Gastrocnemius medialis (tissue), 4 donors: ENCODE data around the gene LCN2. TPM values are rescaled to one million over a fixed set of nuclear protein-coding genes. Genes with fewer than 3 reads are reported as not detected.

ENCODE experiments used
- ATAC-seq, 2 donors: fragments of 150-250 bp; one replicate each; pipeline ENCODE4 v1.9.1; 2016
- DNase-seq, 2 donors: peaks; one replicate each; pipeline ENCODE4 v3.0.0-alpha.2; 2019
- H3K27ac ChIP-seq, 4 donors: fragments of 200-600 bp; sonication (generic); 1 replicate in 1 of 4; 2 replicates in 3 of 4; pipeline ENCODE4 v1.5.1; 2016 to 2018; ENCODE audit warnings: mild to moderate bottlenecking in 2 of 4, moderate library complexity in 1 of 4
- H3K27me3 ChIP-seq, 3 donors: fragments of 200-600 bp; sonication (generic) in 2 of 3; 1 replicate in 1 of 3; 2 replicates in 2 of 3; pipeline versions ENCODE4 v1.5.1 to v1.6.0; 2016 to 2019; ENCODE audit warnings: mild to moderate bottlenecking in 1 of 3, moderate library complexity in 1 of 3
- H3K36me3 ChIP-seq, 2 donors: fragments of 200-600 bp; sonication (generic) in 1 of 2; one replicate each; pipeline ENCODE4 v1.5.1; 2017 to 2018
- H3K4me1 ChIP-seq, 2 donors: fragments of 200-600 bp; sonication (generic) in 1 of 2; one replicate each; pipeline ENCODE4 v1.5.1; 2016 to 2017; ENCODE audit warnings: mild to moderate bottlenecking in 2 of 2
- H3K4me3 ChIP-seq, 4 donors: fragments of 200-600 bp; sonication (generic) in 3 of 4; 1 replicate in 1 of 4; 2 replicates in 3 of 4; pipeline ENCODE4 v1.5.1; 2016 to 2019; ENCODE audit warnings: mild to moderate bottlenecking in 2 of 4
- H3K9me3 ChIP-seq, 3 donors: fragments of 200-600 bp; sonication (generic) in 2 of 3; 1 replicate in 1 of 3; 2 replicates in 2 of 3; pipeline ENCODE4 v1.5.1; 2016 to 2019
- POLR2A ChIP-seq, 2 donors: fragments of 450-650 bp; IDR thresholded peaks; one replicate each; pipeline ENCODE4 v1.6.1; 2017; ENCODE audit warnings: antibody characterized with exemption in 2 of 2, mild to moderate bottlenecking in 2 of 2, moderate library complexity in 2 of 2
- in situ Hi-C, 4 donors: fragments of 200-750 bp; cut with MboI; loops; one replicate each; pipeline versions ENCODE4 v1.15.0 to v1.8.0; 2017; ENCODE audit warnings: low sequenced_read_pairs in 4 of 4
- intact Hi-C: fragments of 100-400 bp; cut with DNase I; formaldehyde crosslinking; loops from one replicate; pipeline ENCODE4 v1.15.1; 2023; ENCODE audit warnings: low total_unique reads
- total RNA-seq, 4 donors: library from RNA; depleted of rRNA; stranded (reverse); fragments of >200 nt; gene quantifications; one replicate each; pipeline versions ENCODE4 v1.1.0 to v1.2.3, GENCODE V29; 2016
- TF ChIP-seq, protein P1 (sequence below), 5 experiments: fragments of 450-650 bp in 3 of 5; fragments of 200-600 bp in 2 of 5; sonication (generic) in 2 of 5; IDR thresholded peaks in 4 of 5; conservative IDR thresholded peaks in 1 of 5; 1 replicate in 4 of 5; 2 replicates in 1 of 5; pipeline ENCODE4 v1.5.1; 2016 to 2019; ENCODE audit warnings: antibody characterized with exemption in 5 of 5, mild to moderate bottlenecking in 3 of 5, moderate library complexity in 3 of 5

The LCN2 gene
- total RNA-seq, 4 donors from 2014 or later = 1.00 TPM; not detected in 3

- Histone ChIP-seq H3K36me3 (peaks cover 0 to 54% of the 10 kb centered on the region in 2 donors), H3K4me1 (peaks cover 8 to 9% of the 10 kb centered on the region in 2 donors), H3K9me3 (no peaks in the 10 kb centered on the region), H3K27me3 (no peaks in the 10 kb centered on the region), H3K27ac (no peak overlapping the region), H3K4me3 (no peak overlapping the region)
- ATAC-seq (no peak), DNase-seq (no peak)
- intact Hi-C loops (no loop called here), in situ Hi-C loops (no loop called here)
- TF ChIP-seq POLR2A (IDR thresholded peaks at IDR 0.05) = no peak
Observed at GRCh38 chr9:128163027-128163515, 13.8 kb downstream of the LCN2 start.

DNA sequence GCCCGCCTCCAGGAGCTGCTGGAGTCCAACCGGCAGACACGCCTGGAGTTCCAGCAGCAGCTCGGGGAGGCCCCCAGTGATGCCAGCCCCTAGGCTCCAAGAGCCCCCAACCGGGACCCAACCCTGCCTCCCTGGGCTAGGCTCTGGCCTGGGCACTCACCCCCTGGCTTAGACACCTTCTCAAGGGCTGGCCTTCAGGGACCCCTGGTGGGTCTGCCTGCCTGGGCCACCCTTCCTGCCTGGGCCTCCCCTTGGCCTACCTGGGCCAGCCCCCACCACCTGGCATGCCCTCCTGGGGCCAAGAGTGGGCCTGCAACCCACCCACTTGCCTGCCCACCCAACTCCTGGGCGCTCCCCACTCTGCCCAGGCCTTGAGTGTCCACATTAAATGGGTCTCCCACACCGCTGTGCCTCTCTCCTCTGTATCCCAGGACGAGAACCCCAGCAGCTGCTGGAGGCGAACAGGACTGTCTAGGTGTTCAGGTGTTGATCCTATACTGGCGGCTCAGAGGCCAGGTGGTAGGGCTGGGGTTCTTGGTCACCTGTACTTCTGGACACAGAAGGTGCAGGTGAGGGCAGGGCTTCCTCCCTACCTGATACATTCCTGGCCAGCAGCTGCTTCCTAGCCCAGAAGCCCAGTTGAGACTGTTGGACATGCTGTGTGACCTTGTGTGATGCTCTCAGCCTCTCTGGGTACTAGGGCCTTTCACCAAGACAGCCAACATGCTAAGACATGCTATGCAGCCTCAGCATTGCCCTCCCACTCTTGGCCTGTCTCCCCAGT lies 14.5 kb downstream of the LCN2 start:
- intact Hi-C loops = no loop called here
- Histone ChIP-seq H3K27ac (no peak overlapping the region), H3K4me3 (no peak overlapping the region), H3K27me3 (no peaks in the 10 kb centered on the region), H3K4me1 (peaks cover 8 to 9% of the 10 kb centered on the region in 2 donors), H3K36me3 (peaks cover 0 to 59% of the 10 kb centered on the region in 2 donors), H3K9me3 (no peaks in the 10 kb centered on the region)
- DNase-seq (no peak), ATAC-seq (no peak)
- in situ Hi-C loops = no loop called here
- no peak for TF ChIP-seq POLR2A (IDR thresholded peaks at IDR 0.05)
- TF ChIP-seq, protein P1, sequence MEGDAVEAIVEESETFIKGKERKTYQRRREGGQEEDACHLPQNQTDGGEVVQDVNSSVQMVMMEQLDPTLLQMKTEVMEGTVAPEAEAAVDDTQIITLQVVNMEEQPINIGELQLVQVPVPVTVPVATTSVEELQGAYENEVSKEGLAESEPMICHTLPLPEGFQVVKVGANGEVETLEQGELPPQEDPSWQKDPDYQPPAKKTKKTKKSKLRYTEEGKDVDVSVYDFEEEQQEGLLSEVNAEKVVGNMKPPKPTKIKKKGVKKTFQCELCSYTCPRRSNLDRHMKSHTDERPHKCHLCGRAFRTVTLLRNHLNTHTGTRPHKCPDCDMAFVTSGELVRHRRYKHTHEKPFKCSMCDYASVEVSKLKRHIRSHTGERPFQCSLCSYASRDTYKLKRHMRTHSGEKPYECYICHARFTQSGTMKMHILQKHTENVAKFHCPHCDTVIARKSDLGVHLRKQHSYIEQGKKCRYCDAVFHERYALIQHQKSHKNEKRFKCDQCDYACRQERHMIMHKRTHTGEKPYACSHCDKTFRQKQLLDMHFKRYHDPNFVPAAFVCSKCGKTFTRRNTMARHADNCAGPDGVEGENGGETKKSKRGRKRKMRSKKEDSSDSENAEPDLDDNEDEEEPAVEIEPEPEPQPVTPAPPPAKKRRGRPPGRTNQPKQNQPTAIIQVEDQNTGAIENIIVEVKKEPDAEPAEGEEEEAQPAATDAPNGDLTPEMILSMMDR (IDR thresholded peaks at IDR 0.05 in 4 of 5, conservative IDR thresholded peaks at IDR 0.05 in 1 of 5) = no peak

DNA sequence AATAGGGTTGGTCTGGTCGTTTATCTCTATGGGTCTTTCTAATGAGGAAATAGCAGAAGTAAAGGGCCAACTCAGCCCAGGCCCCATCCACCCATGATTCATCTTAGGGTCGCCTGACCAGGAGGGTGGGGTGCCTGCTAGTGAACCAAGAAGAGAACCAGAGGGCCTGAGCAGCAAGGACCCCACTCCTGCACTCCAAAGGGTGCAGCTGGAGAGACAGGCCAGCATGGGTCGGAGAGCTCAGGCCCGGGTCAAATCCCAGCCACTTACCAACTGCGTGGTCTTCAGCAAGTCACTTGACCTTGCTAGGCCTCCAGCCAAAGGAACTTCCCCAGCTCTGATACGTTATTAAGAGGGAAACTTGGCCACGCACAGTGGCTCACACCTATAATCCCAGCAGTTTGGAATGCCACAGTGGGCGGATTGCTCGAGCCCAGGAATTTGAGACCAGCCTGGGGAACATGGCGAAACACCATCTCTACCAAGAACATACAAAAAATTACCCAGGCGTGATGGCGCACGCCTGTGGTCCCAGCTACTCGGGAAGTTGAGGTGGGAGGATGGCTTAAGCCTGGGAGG lies 15.1 kb downstream of the LCN2 start:
- ATAC-seq = no peak
- Histone ChIP-seq H3K36me3 (peaks cover 0 to 66% of the 10 kb centered on the region in 2 donors), H3K27me3 (no peaks in the 10 kb centered on the region), H3K4me3 (no peak overlapping the region), H3K27ac (no peak overlapping the region), H3K4me1 (peaks cover 8 to 9% of the 10 kb centered on the region in 2 donors), H3K9me3 (no peaks in the 10 kb centered on the region)
- intact Hi-C loops (no loop called here), in situ Hi-C loops (no loop called here)
- DNase-seq = no peak
- no peak for TF ChIP-seq POLR2A (IDR thresholded peaks at IDR 0.05)
- TF ChIP-seq, protein P1 (IDR thresholded peaks at IDR 0.05 in 4 of 5, conservative IDR thresholded peaks at IDR 0.05 in 1 of 5) = no peak

DNA sequence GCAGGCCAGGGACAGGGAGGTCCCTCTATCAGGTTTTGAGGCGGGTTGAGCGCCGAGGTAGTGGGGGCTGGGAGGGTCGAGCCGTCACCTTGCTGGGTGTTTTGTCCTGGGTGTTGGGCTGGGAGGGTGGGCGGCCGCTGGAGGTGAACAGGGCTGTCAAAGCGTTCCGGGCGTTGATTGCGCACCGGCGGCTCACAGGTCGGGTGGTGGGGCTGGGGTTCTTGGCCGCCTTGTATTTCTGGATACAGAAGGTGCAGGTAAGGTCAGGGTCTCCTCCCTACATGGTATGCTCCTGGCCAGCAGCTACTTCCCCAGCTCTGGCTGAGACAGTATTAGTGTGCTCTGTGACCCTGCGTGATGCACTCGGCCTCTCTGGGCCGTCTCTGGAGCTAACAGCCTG lies 16.9 kb downstream of the LCN2 start:
- Histone ChIP-seq H3K9me3 (no peaks in the 10 kb centered on the region), H3K4me3 (no peak overlapping the region), H3K4me1 (peaks cover 0 to 4% of the 10 kb centered on the region in 2 donors), H3K27ac (no peak overlapping the region), H3K27me3 (no peaks in the 10 kb centered on the region), H3K36me3 (peaks cover 0 to 75% of the 10 kb centered on the region in 2 donors)
- ATAC-seq = no peak
- TF ChIP-seq POLR2A (IDR thresholded peaks at IDR 0.05) = no peak
- TF ChIP-seq, protein P1 (IDR thresholded peaks at IDR 0.05 in 4 of 5, conservative IDR thresholded peaks at IDR 0.05 in 1 of 5) = no peak
- DNase-seq = no peak
- in situ Hi-C loops (no loop called here), intact Hi-C loops (no loop called here)

GRCh38 chr9:128167209-128167608 lies 18.0 kb downstream of the LCN2 start:
- no peak overlapping the region for H3K27ac ChIP-seq
- H3K9me3 ChIP-seq = no peaks in the 10 kb centered on the region
- H3K36me3 ChIP-seq = peaks cover 0 to 75% of the 10 kb centered on the region in 2 donors
- intact Hi-C loops = no loop called here
- in situ Hi-C loops = no loop called here
- H3K4me3 ChIP-seq = no peak overlapping the region
- DNase-seq = no peak
- no peaks in the 10 kb centered on the region for H3K4me1 ChIP-seq
- TF ChIP-seq POLR2A (IDR thresholded peaks at IDR 0.05) = no peak
- TF ChIP-seq, protein P1 (IDR thresholded peaks at IDR 0.05 in 4 of 5, conservative IDR thresholded peaks at IDR 0.05 in 1 of 5) = no peak
- no peaks in the 10 kb centered on the region for H3K27me3 ChIP-seq
- no peak for ATAC-seq
